Activated naive CD8-positive, alpha-beta T cell treated with anti-CD3 and anti-CD28 coated beads, Interleukin-2, amount 50 U/mL, for 24 hours (primary cell): ENCODE data around the gene GSTO1.
"Not testable (repeated sequence)": the region's sequence is repeated elsewhere in the genome, so short reads cannot be mapped to it uniquely, and the experiment has no call there.

Experiments used
- ATAC-seq: fragments of 150-1000 bp; cut with Tn5 transposase; one replicate; pipeline ENCODE4 v1.10.0; 2021
- DNase-seq: peaks from one replicate; pipeline ENCODE4 v3.0.0; 2021
- H3K27ac Mint-ChIP-seq: one replicate; pipeline ENCODE4 v1.8.0; 2021; ENCODE audit warnings: mild to moderate bottlenecking, mixed read lengths
- H3K27me3 Mint-ChIP-seq: one replicate; pipeline ENCODE4 v1.8.0; 2021; ENCODE audit warnings: mixed read lengths
- H3K36me3 Mint-ChIP-seq: one replicate; pipeline ENCODE4 v1.8.0; 2021; ENCODE audit warnings: low read depth, mixed read lengths
- H3K4me1 Mint-ChIP-seq: one replicate; pipeline ENCODE4 v1.8.0; 2021; ENCODE audit warnings: mixed read lengths
- H3K4me3 Mint-ChIP-seq: one replicate; pipeline ENCODE4 v1.8.0; 2021; ENCODE audit warnings: mild to moderate bottlenecking, moderate library complexity, mixed read lengths
- H3K9me3 Mint-ChIP-seq: one replicate; pipeline ENCODE4 v1.8.0; 2021; ENCODE audit warnings: mixed read lengths

Gene GSTO1

GRCh38 chr10:104242545-104242944 is 12.1 kb upstream of the GSTO1 start:
- ATAC-seq (no peak), DNase-seq (no peak)
- no peak overlapping the region for H3K27ac Mint-ChIP-seq
- H3K4me3 Mint-ChIP-seq, result no peak overlapping the region
- peaks cover 9% of the 10 kb centered on the region for H3K27me3 Mint-ChIP-seq
- H3K9me3 Mint-ChIP-seq, result no peaks in the 10 kb centered on the region
- H3K4me1 Mint-ChIP-seq, result peaks cover 11% of the 10 kb centered on the region
- no peaks in the 10 kb centered on the region for H3K36me3 Mint-ChIP-seq

- not testable (repeated sequence) for H3K9me3 Mint-ChIP-seq, H3K36me3 Mint-ChIP-seq, ATAC-seq, H3K27ac Mint-ChIP-seq, H3K27me3 Mint-ChIP-seq, H3K4me3 Mint-ChIP-seq, DNase-seq
- peaks cover 11% of the 10 kb centered on the region for H3K4me1 Mint-ChIP-seq
Measured at GRCh38 chr10:104243009-104243408, 11.7 kb upstream of the GSTO1 start.

GRCh38 chr10:104243512-104243911 is 11.2 kb upstream of the GSTO1 start:
- H3K27me3 Mint-ChIP-seq, result peaks cover 12% of the 10 kb centered on the region
- no peak for DNase-seq
- no peaks in the 10 kb centered on the region for H3K9me3 Mint-ChIP-seq
- H3K4me1 Mint-ChIP-seq, result peaks cover 11% of the 10 kb centered on the region
- no peak overlapping the region for H3K27ac Mint-ChIP-seq
- H3K36me3 Mint-ChIP-seq, result no peaks in the 10 kb centered on the region
- ATAC-seq, result no peak
- no peak overlapping the region for H3K4me3 Mint-ChIP-seq

GRCh38 chr10:104245066-104245632 is 9.5 kb upstream of the GSTO1 start:
- peaks cover 11% of the 10 kb centered on the region for H3K4me1 Mint-ChIP-seq
- no peak for DNase-seq
- no peaks in the 10 kb centered on the region for H3K36me3 Mint-ChIP-seq
- H3K4me3 Mint-ChIP-seq, result no peak overlapping the region
- no peak overlapping the region for H3K27ac Mint-ChIP-seq
- no peak for ATAC-seq
- no peaks in the 10 kb centered on the region for H3K9me3 Mint-ChIP-seq
- peaks cover 21% of the 10 kb centered on the region for H3K27me3 Mint-ChIP-seq

GRCh38 chr10:104246976-104247375 is 7.7 kb upstream of the GSTO1 start:
- H3K27me3 Mint-ChIP-seq, result peaks cover 19% of the 10 kb centered on the region
- H3K4me3 Mint-ChIP-seq, result no peak overlapping the region
- ATAC-seq (peak; percentile 81), DNase-seq (no peak)
- H3K9me3 Mint-ChIP-seq, result no peaks in the 10 kb centered on the region
- no peaks in the 10 kb centered on the region for H3K36me3 Mint-ChIP-seq
- H3K4me1 Mint-ChIP-seq, result peaks cover 11% of the 10 kb centered on the region
- H3K27ac Mint-ChIP-seq, result peak overlapping the region; percentile 37

- H3K27ac Mint-ChIP-seq, result peak overlapping the region; percentile 32
- H3K9me3 Mint-ChIP-seq, result no peaks in the 10 kb centered on the region
- DNase-seq, result no peak
- H3K27me3 Mint-ChIP-seq, result peaks cover 17% of the 10 kb centered on the region
- peak; percentile 79 for ATAC-seq
- H3K4me3 Mint-ChIP-seq, result no peak overlapping the region
- H3K36me3 Mint-ChIP-seq, result no peaks in the 10 kb centered on the region
- H3K4me1 Mint-ChIP-seq, result peaks cover 13% of the 10 kb centered on the region
Measured at GRCh38 chr10:104247513-104248146, 7.1 kb upstream of the GSTO1 start.

- peaks cover 26% of the 10 kb centered on the region for H3K4me1 Mint-ChIP-seq
- H3K4me3 Mint-ChIP-seq, DNase-seq, H3K9me3 Mint-ChIP-seq, H3K36me3 Mint-ChIP-seq, H3K27ac Mint-ChIP-seq, ATAC-seq: not testable (repeated sequence)
- peaks cover 15% of the 10 kb centered on the region for H3K27me3 Mint-ChIP-seq
Measured at GRCh38 chr10:104248931-104249330, 5.8 kb upstream of the GSTO1 start.

- Mint-ChIP-seq H3K9me3 (no peaks in the 10 kb centered on the region), H3K36me3 (peaks cover 3% of the 10 kb centered on the region), H3K4me3 (no peak overlapping the region), H3K27ac (no peak overlapping the region), H3K4me1 (peaks cover 32% of the 10 kb centered on the region), H3K27me3 (peaks cover 15% of the 10 kb centered on the region)
- ATAC-seq (no peak), DNase-seq (no peak)
Measured at GRCh38 chr10:104250371-104250770, 4.3 kb upstream of the GSTO1 start.

GRCh38 chr10:104251443-104251842 is 3.2 kb upstream of the GSTO1 start:
- peaks cover 40% of the 10 kb centered on the region for H3K4me1 Mint-ChIP-seq
- H3K27ac Mint-ChIP-seq, result no peak overlapping the region
- H3K27me3 Mint-ChIP-seq, result peaks cover 15% of the 10 kb centered on the region
- DNase-seq, result no peak
- H3K4me3 Mint-ChIP-seq, result no peak overlapping the region
- H3K9me3 Mint-ChIP-seq, result no peaks in the 10 kb centered on the region
- ATAC-seq, result no peak
- peaks cover 13% of the 10 kb centered on the region for H3K36me3 Mint-ChIP-seq

GRCh38 chr10:104252368-104252767 is 2.3 kb upstream of the GSTO1 start:
- Mint-ChIP-seq H3K9me3 (no peaks in the 10 kb centered on the region), H3K4me3 (no peak overlapping the region), H3K27ac (no peak overlapping the region), H3K4me1 (peaks cover 39% of the 10 kb centered on the region), H3K36me3 (peaks cover 22% of the 10 kb centered on the region), H3K27me3 (peaks cover 15% of the 10 kb centered on the region)
- no peak for DNase-seq
- ATAC-seq, result no peak

- H3K4me3 Mint-ChIP-seq, result no peak overlapping the region
- DNase-seq, result peak; percentile 27
- ATAC-seq, result no peak
- H3K27me3 Mint-ChIP-seq, result peaks cover 15% of the 10 kb centered on the region
- H3K36me3 Mint-ChIP-seq, result peaks cover 28% of the 10 kb centered on the region
- peaks cover 42% of the 10 kb centered on the region for H3K4me1 Mint-ChIP-seq
- H3K9me3 Mint-ChIP-seq, result no peaks in the 10 kb centered on the region
- peak overlapping the region; percentile 49 for H3K27ac Mint-ChIP-seq
Measured at GRCh38 chr10:104253106-104253505, 1.6 kb upstream of the GSTO1 start.

- Mint-ChIP-seq H3K36me3 (peaks cover 34% of the 10 kb centered on the region), H3K9me3 (no peaks in the 10 kb centered on the region), H3K27me3 (peaks cover 10% of the 10 kb centered on the region), H3K27ac (peak overlapping the region; percentile 95), H3K4me3 (peak overlapping the region; percentile 90), H3K4me1 (peaks cover 48% of the 10 kb centered on the region)
- no peak for DNase-seq
- ATAC-seq, result no peak
Measured at GRCh38 chr10:104253606-104254410, 884 bp upstream of the GSTO1 start.

GRCh38 chr10:104255311-104255981 is 754 bp downstream of the GSTO1 start:
- peak overlapping the region; percentile 90 for H3K4me3 Mint-ChIP-seq
- DNase-seq, result no peak
- peak; percentile 64 for ATAC-seq
- peaks cover 64% of the 10 kb centered on the region for H3K4me1 Mint-ChIP-seq
- H3K36me3 Mint-ChIP-seq, result peaks cover 51% of the 10 kb centered on the region
- no peaks in the 10 kb centered on the region for H3K27me3 Mint-ChIP-seq
- H3K27ac Mint-ChIP-seq, result peak overlapping the region; percentile 95
- no peaks in the 10 kb centered on the region for H3K9me3 Mint-ChIP-seq

GRCh38 chr10:104256335-104256961 is 1.8 kb downstream of the GSTO1 start:
- no peak for ATAC-seq
- H3K4me3 Mint-ChIP-seq, result peak overlapping the region; percentile 90

More at GRCh38 chr10:104256335-104256961, 1.8 kb downstream of the GSTO1 start:
- H3K4me1 Mint-ChIP-seq, result peaks cover 74% of the 10 kb centered on the region
- no peaks in the 10 kb centered on the region for H3K9me3 Mint-ChIP-seq
- DNase-seq, result no peak
- peaks cover 61% of the 10 kb centered on the region for H3K36me3 Mint-ChIP-seq
- H3K27me3 Mint-ChIP-seq, result no peaks in the 10 kb centered on the region
- peak overlapping the region; percentile 95 for H3K27ac Mint-ChIP-seq
